Mesodermal cell (in vitro differentiated cells): ENCODE measurements around the gene HPCAL4.

Experiments used
- H3K27ac ChIP-seq: 2 replicates; pipeline ENCODE4 v1.7.0; 2013; ENCODE audit warnings: mild to moderate bottlenecking, low read depth, low read length, moderate library complexity; ENCODE audit not compliant: severe bottlenecking
- H3K36me3 ChIP-seq: 2 replicates; pipeline ENCODE4 v1.7.1; 2013; ENCODE audit warnings: mild to moderate bottlenecking, low read length, moderate library complexity; ENCODE audit not compliant: control insufficient read depth, insufficient read depth
- H3K4me1 ChIP-seq: one replicate; pipeline ENCODE4 v1.7.1; 2013; ENCODE audit warnings: mild to moderate bottlenecking, low read length; ENCODE audit not compliant: insufficient read depth, control insufficient read depth, poor library complexity, severe bottlenecking
- H3K4me3 ChIP-seq: 2 replicates; pipeline ENCODE4 v1.7.0; 2013; ENCODE audit warnings: low read length, control low read depth, mild to moderate bottlenecking; ENCODE audit not compliant: insufficient read depth, poor library complexity, severe bottlenecking; ENCODE audit errors: extremely low read depth
- H3K9me3 ChIP-seq: 2 replicates; pipeline ENCODE4 v1.7.1; 2013; ENCODE audit warnings: mild to moderate bottlenecking, low read length, moderate library complexity; ENCODE audit not compliant: control insufficient read depth
- WGBS, 2 experiments: methylation state at CpG; one replicate each; pipeline ENCODE4 v1.1.5; 2013; ENCODE audit warnings: missing lambda C conversion rate in 2 of 2; ENCODE audit not compliant: insufficient coverage in 2 of 2; 5-methylcytosine and 5-hydroxymethylcytosine counted together

HPCAL4 gene

DNA sequence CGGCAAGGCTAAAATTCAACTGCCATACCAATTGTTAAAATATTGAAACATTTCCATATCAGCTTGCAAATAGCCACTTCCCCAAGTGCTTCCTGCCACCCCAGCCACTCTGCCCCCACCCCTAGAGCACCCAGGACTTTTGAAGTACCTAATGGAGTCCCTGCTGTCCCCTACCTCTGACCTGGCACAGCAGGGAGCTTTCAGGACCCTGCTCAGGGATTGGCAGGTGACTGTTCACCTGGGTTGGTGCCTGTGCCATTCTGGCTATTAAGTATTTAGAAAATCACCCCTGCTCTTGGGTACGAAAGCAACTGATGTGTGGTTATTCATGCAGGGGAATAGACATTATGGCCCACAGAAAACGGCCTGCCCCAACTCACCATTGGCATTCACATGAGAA, 9.1 kb upstream of the HPCAL4 start:
- Histone ChIP-seq H3K36me3 (no peaks in the 10 kb centered on the region), H3K4me1 (peaks cover 6% of the 10 kb centered on the region), H3K4me3 (no peak overlapping the region), H3K27ac (no peak overlapping the region), H3K9me3 (no peaks in the 10 kb centered on the region)
- WGBS, 2 experiments: 89% methylated on average over 1 of the region's 3 CpGs; no CpG with 5 or more reads in 1 of the 2 experiments

DNA sequence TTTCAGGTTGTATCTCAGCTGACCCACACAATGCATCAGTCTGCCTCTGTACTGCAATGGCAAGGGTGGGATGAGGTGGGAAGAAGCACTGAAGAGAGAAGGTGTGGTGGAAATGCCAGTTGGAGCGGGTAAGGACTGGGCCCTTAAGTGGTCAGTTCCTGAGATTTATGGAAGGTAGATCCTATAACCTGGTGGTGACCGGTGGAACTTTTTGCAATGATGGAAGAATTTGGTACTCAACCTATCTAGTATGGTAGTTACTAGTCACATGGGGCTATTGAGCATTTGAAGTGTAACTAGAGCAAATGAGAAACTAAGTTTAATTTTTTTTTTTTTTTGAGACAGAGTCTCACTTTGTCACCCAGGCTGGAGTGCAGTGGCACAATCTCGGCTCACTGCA, 8.2 kb upstream of the HPCAL4 start:
- H3K9me3 ChIP-seq: no peaks in the 10 kb centered on the region
- H3K4me1 ChIP-seq: peaks cover 6% of the 10 kb centered on the region
- no peak overlapping the region for H3K4me3 ChIP-seq
- no peaks in the 10 kb centered on the region for H3K36me3 ChIP-seq
- no peak overlapping the region for H3K27ac ChIP-seq
- WGBS, 2 experiments: 87 to 100% methylated on average over 1 to 2 of the region's 3 CpGs

GRCh38 chr1:39698568-39698967, 7.3 kb upstream of the HPCAL4 start:
- no peak overlapping the region for H3K4me3 ChIP-seq

DNA sequence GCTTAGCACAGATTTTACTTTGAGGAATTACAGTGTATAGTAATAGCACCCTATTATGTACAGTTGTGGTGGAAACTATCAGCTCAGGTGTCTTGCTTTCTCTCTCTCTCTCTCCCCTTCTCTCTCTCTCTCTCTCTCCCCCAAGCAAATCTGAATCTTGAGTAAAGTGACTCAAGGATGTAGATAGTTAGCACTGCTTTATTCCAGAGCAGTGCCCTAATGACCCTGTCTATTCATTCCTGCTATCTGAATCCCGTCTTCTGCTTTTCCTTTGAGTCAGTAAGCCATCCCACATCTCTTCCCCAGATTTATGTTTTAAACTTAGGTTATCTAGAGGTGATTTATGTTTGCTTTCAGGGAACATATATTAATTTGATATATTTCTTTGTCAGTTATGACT, 5.2 kb upstream of the HPCAL4 start:
- Histone ChIP-seq H3K4me1 (peaks cover 13% of the 10 kb centered on the region), H3K4me3 (no peak overlapping the region), H3K27ac (no peak overlapping the region), H3K9me3 (no peaks in the 10 kb centered on the region), H3K36me3 (no peaks in the 10 kb centered on the region)
- no CpG with 5 or more reads among the region's 1 CpG for WGBS, 2 experiments

More at GRCh38 chr1:39698568-39698967, 7.3 kb upstream of the HPCAL4 start:
- Histone ChIP-seq H3K9me3 (no peaks in the 10 kb centered on the region), H3K27ac (no peak overlapping the region), H3K36me3 (no peaks in the 10 kb centered on the region), H3K4me1 (peaks cover 6% of the 10 kb centered on the region)
- WGBS, 2 experiments: 79 to 90% methylated on average over 3 to 4 of the region's 4 CpGs

DNA sequence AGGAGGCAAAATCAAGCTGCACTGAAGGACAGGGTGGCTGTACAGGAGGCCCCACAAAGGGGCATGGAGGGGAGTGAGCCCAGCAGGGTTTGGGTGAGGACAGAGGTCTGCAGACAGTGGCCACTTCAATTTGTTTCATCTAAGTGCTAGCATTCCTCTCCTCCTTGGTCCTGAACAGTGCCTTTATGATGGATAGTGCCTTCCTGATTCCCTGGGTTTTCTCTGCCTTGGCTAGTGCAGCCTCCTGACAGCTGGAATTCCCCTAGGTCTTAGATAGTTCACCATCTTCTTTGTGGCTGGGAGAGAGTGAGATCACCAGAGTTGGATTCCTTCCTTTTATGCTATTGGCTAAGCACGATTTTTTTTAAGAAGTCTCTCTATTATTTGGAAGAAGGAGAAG, 3.8 kb upstream of the HPCAL4 start:
- 0% methylated on average over 1 of the region's 1 CpG for WGBS, 2 experiments
- no peaks in the 10 kb centered on the region for H3K36me3 ChIP-seq
- no peak overlapping the region for H3K4me3 ChIP-seq
- H3K9me3 ChIP-seq: no peaks in the 10 kb centered on the region
- no peak overlapping the region for H3K27ac ChIP-seq
- H3K4me1 ChIP-seq: peaks cover 12% of the 10 kb centered on the region

GRCh38 chr1:39694026-39694425, 2.8 kb upstream of the HPCAL4 start:
- Histone ChIP-seq H3K4me1 (peaks cover 12% of the 10 kb centered on the region), H3K4me3 (no peak overlapping the region), H3K9me3 (no peaks in the 10 kb centered on the region), H3K36me3 (no peaks in the 10 kb centered on the region), H3K27ac (no peak overlapping the region)
- no CpG with 5 or more reads among the region's 1 CpG for WGBS, 2 experiments

DNA sequence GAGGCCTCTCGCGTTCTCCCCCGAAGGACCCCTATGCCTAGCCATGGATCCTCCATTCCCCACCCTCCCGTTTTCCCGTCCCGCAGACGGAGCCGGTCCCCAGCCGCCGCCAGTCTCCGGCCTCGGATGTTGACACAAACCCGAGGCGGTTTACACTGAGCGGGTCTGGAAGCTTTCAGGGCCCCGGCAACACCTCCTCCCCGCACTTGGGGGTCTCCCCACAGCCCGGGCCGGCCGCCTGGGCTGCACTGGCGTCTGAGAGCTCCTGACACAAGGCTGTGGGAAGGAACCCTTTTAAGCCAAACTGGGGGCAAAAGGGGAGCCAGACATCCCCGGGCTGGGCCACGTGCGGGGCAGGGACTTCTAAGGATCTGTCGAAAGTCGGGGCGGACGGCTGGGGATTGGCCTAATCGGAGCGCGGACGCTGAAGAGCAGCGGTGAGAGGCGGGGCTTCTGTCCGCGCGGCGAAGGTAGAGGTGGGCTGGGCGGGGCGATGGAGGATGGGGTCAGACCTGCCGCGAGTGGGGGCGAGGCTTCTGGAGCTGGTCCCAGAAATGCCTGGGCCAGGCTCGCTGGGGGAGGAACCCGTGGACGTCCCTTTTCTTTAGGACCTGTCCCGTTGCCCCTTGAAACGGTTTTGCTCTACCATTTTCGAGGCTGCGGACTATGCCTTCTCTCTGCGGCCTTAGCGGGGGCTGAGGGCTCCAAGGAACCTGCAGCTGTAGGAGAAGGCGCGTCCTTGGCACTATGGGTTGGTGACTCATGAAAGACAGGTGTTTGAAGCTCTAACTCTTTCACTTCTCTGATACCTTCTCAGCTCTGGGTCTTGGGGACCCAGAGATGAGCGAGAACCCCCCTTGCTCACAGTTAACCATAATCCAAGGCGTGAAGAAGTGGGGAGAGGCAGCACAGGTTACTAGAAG, 1.2 kb upstream of the HPCAL4 start:
- 7 to 13% methylated on average over 44 to 50 of the region's 56 CpGs for WGBS, 2 experiments
- Histone ChIP-seq H3K36me3 (no peaks in the 10 kb centered on the region), H3K4me3 (no peak overlapping the region), H3K9me3 (no peaks in the 10 kb centered on the region), H3K4me1 (peaks cover 12% of the 10 kb centered on the region), H3K27ac (no peak overlapping the region)

GRCh38 chr1:39690794-39691382, 345 bp downstream of the HPCAL4 start:
- no peak overlapping the region for H3K27ac ChIP-seq

DNA sequence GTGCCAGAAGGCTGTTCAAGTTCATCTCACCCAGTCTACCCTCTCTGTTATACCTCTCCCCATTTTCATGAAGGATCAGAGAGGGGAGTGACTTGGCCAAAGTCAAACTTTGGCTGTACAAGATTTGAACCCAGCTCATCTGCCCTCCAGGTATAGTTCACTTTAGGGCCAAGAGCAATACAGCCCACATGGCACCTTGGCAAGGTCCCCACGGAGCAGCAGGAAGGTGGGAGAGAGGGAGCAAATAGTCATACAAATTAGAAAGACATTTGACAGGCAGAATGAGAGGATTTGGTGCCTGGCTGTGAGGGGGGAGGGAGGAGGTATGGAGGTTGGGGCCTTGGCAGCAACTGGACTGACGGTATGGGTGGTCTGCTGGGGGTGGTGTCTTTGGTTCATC, 1.0 kb downstream of the HPCAL4 start:
- Histone ChIP-seq H3K36me3 (no peaks in the 10 kb centered on the region), H3K9me3 (no peaks in the 10 kb centered on the region), H3K4me3 (no peak overlapping the region), H3K4me1 (peaks cover 12% of the 10 kb centered on the region), H3K27ac (no peak overlapping the region)
- 20 to 33% methylated on average over 1 to 2 of the region's 2 CpGs for WGBS, 2 experiments

More at GRCh38 chr1:39690794-39691382, 345 bp downstream of the HPCAL4 start:
- 0 to 77% methylated on average over 5 to 13 of the region's 28 CpGs for WGBS, 2 experiments
- no peaks in the 10 kb centered on the region for H3K36me3 ChIP-seq
- no peak overlapping the region for H3K4me3 ChIP-seq
- H3K4me1 ChIP-seq: peaks cover 12% of the 10 kb centered on the region
- H3K9me3 ChIP-seq: no peaks in the 10 kb centered on the region

DNA sequence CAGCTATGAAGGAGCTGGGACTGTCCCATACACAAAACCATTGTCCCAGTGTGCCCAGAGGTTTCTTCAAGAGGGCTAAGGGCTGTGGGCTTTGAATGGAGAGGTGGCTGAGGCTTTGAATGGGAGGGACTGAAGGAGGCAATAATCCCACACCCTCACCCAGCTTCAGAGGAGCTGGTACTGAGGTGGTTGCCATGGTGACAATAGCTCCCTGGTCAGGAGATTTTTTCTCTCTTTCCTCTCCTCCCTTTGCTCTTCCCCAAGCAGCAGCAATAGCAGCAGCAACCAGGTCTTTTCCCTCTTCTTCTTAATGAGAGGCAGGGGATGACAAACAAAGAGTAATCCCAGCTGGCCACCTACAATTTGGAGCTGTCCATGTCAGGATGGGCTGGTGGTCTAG, 1.6 kb downstream of the HPCAL4 start:
- Histone ChIP-seq H3K9me3 (no peaks in the 10 kb centered on the region), H3K27ac (no peak overlapping the region), H3K4me3 (no peak overlapping the region)

GRCh38 chr1:39689214-39689613, 2.0 kb downstream of the HPCAL4 start:
- 57 to 80% methylated on average over 1 of the region's 2 CpGs for WGBS, 2 experiments
- H3K36me3 ChIP-seq: no peaks in the 10 kb centered on the region
- no peaks in the 10 kb centered on the region for H3K9me3 ChIP-seq
- no peak overlapping the region for H3K4me3 ChIP-seq
- H3K4me1 ChIP-seq: peaks cover 12% of the 10 kb centered on the region
- no peak overlapping the region for H3K27ac ChIP-seq

More for the DNA sequence above, 1.6 kb downstream of the HPCAL4 start:
- Histone ChIP-seq H3K36me3 (no peaks in the 10 kb centered on the region), H3K4me1 (peaks cover 12% of the 10 kb centered on the region)
